ENCODE results near the gene HEATR1.
"Not testable (repeated sequence)": the region's sequence is repeated elsewhere in the genome, so short reads cannot be mapped to it uniquely, and the experiment has no call there.

HEATR1 gene

DNA sequence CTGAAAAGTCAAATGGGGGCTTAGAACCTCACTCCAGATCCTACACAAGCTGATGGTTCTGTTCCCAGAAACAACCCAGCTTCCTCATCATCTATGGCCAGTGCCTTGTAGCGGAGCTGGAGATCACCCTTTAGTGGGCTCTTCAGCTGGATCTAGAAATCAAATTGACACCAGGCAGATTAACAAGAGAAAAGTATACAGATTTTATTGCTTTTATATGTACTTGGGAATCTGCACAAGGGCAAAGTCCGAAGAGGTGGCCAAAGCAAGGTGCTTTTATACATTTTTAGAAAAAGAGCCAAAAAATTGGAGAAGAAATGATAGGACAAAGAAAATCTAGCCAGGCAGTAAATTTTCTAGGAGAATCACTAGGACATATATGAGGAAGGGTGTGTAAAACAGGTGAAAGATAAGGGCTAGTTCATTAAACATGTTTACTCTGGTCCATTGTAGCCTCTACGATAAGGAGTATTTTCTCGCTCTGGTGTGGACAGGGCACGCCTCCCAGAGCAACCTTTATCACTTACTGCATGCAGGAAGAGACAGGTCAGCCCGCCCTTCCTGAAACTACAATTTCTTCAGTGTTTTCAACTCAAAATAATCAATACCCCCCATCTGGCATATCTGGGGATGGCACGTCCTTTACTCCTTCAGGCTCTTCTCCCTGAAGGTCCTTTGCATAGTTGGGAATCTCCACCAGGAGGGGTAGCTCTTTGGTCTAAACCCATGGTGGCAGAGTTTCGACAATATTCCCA is 94.5 kb downstream of the HEATR1 start:
- DNase-seq (ENCODE audit: low spot score): no peak

DNA sequence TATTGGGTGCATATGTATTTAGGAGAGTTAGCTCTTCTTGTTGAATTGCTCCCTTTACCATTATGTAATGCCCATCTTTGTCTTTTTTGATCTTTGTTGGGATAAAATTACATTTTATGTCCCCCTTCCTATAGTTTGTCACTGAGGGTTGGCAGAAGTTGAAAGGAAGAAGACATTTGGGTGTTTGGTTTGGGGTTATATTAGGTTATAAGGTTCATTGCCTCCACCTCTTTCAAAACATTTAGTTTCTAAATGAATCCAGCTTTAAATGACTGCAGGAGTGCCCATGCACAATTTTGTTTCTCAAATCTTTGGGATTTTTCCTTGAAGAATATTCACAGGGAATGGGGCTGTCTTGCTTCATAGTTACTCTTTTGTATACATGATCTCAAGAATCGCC is 95.1 kb downstream of the HEATR1 start:
- no peak for DNase-seq (ENCODE audit: low spot score)

DNA sequence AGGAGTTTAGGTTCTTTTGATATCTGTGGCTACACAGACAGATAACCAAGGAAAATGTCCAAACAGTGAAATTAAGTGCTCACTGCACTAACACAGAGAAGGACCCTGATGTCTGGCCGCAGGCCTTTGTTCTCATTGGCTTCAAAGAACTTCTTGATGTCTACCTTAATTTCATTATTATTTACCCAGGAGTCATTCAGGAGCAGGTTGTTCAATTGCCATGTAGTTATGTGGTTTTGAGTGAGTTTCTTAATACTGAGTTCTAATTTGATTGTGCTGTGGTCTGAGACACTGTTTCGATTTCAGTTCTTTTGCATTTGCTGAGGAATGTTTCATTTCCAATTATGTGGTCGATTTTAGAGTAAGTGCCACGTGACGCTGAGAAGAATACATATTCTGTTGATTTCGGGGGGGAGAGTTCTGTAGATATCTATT is 95.7 kb downstream of the HEATR1 start:
- DNase-seq (ENCODE audit: low spot score): no peak

DNA sequence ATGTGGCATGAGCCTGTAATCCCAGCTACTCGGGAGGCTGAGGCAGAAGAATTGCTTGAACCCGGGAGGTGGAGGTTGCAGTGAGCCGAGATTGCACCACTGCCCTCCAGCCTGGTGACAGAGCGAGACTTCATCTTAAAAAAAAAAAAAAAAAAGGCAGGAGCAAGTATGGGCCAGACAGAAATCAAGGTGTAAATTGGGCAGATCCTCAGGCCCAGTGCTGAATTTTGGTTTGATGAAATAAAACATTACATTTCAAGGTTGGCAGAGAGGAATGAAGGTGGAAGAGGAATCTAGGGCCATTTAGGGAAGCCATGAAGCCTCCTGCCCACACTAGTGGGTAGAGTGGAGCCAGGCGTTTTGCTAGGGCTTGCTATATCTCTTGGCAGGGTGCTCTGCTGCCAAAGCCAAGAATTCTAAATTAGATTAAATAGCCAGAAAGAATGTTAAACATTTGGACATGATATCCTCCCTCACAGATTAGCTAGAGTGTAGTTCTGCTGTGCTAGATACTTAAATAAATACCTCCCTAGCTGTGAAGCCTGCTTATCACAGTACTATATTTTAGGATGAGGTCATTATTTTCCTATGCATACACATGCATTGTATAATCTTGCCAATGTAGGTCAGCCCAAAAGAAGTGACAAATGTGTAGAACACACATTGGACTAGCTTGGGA is 97.2 kb downstream of the HEATR1 start:
- DNase-seq (ENCODE audit: low spot score): no peak

DNA sequence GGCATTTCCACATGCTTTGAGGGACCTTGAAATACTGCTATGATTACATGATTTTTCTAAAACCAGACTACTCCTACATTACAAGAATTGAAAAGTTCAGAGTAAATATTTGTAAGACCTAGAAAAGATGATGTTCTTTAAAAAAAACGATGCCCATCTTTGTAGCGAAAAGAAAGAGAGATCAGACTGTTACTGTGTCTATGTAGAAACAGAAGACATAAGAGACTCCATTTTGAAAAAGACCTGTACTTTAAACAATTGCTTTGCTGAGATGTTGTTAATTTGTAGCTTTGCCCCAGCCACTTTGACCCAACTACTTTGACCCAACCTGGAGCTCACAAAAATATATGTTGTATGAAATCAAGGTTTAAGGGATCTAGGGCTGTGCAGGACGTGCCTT is 100.0 kb downstream of the HEATR1 start:
- DNase-seq (ENCODE audit: low spot score): not testable (repeated sequence)

DNA sequence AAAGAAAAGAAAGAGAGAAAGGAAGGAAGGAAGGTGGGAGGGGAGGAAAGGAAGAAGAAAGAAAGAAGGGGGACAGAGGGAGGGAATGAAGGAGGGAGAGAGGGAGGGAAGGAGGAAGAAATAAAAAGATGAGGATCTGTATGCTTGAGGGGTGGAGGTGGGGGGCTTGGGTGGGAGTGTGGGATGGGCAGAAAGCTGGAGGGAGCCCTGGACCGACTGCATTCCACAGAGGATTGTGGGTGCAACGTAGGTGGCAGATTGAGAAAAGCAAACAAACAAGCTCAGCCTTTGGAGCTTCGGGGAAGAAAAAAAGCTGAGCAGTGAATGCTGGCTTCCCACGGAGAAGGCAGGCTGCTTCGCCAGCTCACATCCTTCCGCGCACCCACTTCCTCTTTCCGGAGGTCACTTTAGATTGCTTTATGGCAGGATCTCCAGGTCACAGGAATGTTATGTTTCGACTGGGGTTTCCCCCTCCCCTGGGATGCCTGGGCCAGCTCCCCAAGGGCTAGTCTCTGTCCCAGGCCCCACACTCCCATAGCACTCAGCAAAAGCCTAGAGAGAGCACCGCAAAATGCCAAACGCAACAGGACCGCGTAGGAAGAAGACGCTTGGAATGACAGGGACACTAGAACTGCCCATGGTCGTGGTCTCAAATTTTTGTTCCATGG is 101.2 kb downstream of the HEATR1 start:
- DNase-seq (ENCODE audit: low spot score): peak; percentile 70

DNA sequence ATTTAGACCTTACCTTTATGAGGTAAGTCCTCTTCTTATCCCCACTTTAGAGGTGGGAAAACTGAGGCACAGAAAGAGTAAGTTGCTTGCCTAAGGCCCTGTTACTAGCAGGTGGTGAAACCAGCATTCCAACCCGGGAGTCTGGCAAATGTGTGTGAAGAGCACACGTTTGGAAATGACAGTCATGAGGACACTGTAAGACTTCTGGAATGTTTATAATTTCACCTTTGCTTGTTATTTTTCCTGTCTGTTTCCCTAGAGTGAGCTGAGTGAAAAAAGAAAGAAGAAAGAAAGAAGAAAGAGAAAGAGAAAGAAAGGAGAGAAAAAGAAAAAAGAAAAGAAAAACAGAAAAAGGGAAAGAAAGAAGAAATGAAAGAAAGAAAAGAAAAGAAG is 101.7 kb downstream of the HEATR1 start:
- no peak for DNase-seq (ENCODE audit: low spot score)

DNA sequence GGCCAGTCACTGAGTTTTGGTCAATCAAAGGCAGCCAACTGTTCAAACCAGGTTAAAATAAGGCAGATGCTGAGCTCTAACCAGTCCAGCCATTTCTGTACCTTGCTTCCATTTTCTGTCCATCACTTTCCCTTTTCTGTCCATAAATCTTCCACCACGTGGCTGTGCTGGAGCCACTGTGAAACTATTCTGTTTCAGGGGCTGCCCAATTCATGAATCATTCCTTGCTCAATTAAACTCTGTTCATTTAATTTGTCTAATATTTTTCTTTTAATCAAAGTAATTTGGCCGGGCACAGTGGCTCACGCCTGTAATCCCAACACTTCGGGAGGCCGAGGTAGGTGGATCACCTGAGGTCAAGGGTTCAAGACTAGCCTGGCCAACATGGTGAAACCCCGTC is 103.2 kb downstream of the HEATR1 start:
- no peak for DNase-seq (ENCODE audit: low spot score)

Measured in ecto neural progenitor cell (in vitro differentiated cells).